Prostate gland (tissue), 2 donors: ENCODE data around the gene LUC7L3.
"Not testable (repeated sequence)": the region's sequence is repeated elsewhere in the genome, so short reads cannot be mapped to it uniquely, and the experiment has no call there.

Experiments used
- CTCF ChIP-seq, 4 experiments: fragments of 200-600 bp in 2 of 4; fragments of 450-650 bp in 2 of 4; sonication (generic) in 2 of 4; IDR thresholded peaks; 1 replicate in 3 of 4; 2 replicates in 1 of 4; pipeline ENCODE4 v1.5.1; 2016 to 2019; ENCODE audit warnings: antibody characterized with exemption in 4 of 4, mild to moderate bottlenecking in 2 of 4, moderate library complexity in 2 of 4
- POLR2AphosphoS5 ChIP-seq: sonication (generic); formaldehyde crosslinking; IDR thresholded peaks from one replicate; pipeline ENCODE4 v1.6.1; 2017; ENCODE audit warnings: antibody characterized with exemption

- not testable (repeated sequence) for TF ChIP-seq CTCF (IDR thresholded peaks at IDR 0.05); POLR2AphosphoS5
These were observed 10.3 kb upstream of the LUC7L3 start for GRCh38 chr17:50709053-50709452.
